ENCODE results near the gene C7.

The C7 gene

DNA sequence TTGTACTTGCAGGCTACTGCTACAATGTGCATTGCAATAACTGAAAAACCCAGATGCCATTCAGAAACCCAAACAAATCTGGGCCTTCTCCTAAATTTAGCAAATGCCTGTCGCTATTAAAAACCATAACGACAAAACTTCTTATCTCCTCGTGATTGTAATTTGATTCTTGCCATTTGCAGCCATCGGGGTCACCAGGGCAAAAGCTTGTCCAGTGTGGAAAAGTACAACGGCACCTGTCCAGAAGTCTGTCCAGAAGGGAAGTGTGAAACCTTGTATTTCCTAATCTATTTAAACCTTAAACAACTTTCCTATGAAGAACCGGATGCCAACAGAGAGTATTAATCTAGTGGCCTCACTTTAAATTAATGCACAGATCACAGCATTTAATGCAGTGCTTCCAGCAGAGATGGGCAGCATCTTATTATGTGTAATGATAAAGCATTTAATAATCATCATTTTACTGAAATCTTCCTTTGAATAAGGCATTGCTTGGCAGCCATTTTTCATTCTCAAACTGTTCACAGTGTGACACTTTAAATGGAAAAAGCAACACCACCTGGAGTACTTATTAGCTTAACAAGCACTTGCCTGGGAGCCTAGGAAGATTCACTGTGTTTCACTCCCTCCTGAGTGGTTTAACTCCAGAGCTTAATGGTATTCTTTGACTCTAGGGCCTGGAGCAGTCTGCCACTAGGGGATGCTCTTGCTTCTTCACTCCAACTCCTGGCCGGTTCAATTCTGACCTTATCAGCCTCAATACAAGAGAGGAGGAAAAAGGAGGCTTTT is 4.9 kb upstream of the C7 start:
- Mint-ChIP-seq H3K36me3 (ENCODE audit: low read depth) (no peaks in the 10 kb centered on the region), H3K9me3 (no peaks in the 10 kb centered on the region), H3K27me3 (peaks cover 10% of the 10 kb centered on the region), H3K4me3 (no peak overlapping the region), H3K27ac (no peak overlapping the region), H3K4me1 (ENCODE audit: low read depth) (no peaks in the 10 kb centered on the region)

DNA sequence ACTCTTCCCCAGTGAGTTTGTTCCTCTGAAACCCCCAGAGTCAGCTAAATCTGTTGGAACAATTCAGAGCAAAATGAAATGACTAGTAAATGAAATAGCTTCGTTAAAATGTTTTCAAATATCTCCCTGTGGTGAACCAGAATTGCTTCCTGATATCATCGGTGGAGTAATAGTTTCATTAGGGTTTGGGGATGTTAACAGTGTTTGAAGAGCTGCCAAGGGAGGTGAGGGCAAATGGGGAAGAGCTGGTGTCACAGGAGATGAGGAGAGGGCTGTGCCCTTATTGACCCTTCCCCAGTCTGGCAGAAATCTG is 4.3 kb upstream of the C7 start:
- no peaks in the 10 kb centered on the region for H3K36me3 Mint-ChIP-seq (ENCODE audit: low read depth)
- H3K27me3 Mint-ChIP-seq, result peaks cover 16% of the 10 kb centered on the region
- H3K27ac Mint-ChIP-seq, result no peak overlapping the region
- no peaks in the 10 kb centered on the region for H3K9me3 Mint-ChIP-seq
- no peaks in the 10 kb centered on the region for H3K4me1 Mint-ChIP-seq (ENCODE audit: low read depth)
- no peak overlapping the region for H3K4me3 Mint-ChIP-seq

DNA sequence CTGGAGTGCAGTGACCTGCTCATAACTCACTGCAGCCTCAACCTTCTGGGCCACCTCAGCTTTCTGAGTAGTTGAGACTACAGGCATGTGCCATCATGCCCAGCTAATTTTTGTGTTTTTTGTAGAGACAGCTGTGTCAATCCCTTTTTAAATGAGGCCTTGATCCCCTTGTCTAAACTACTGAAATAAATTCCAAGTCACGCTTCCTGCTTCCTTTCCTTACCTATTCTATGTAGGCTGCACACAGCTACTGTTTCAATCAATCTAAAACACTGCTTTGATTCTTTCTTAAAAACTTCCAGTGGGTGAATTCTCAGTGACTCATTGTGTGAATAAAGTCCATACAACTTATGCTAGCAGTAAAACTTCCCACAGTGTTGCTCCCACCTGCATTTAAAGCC is 2.9 kb upstream of the C7 start:
- Mint-ChIP-seq H3K36me3 (ENCODE audit: low read depth) (no peaks in the 10 kb centered on the region), H3K4me3 (no peak overlapping the region), H3K27me3 (peaks cover 18% of the 10 kb centered on the region)

DNA sequence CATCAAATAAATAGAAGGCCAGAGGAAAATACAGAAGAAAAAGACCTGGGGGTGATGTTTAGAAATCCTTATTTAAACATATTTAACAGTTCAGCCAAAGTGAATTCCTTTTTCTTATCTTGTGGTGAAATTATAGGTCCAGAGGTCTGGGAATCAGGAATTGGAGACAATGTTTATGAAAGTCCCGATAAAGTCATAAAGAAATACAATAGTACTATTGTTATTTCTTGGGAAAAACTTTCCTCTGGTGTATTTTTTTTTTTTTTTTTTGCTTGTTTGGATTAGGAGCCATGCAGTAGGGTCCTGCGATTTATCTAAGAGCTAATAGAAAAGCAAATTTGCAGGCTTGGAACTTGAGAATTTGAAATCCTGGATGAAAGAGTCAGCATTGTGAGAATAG is 426 bp downstream of the C7 start:
- Mint-ChIP-seq H3K36me3 (ENCODE audit: low read depth) (no peaks in the 10 kb centered on the region), H3K4me3 (no peak overlapping the region)

More for the DNA sequence above, 2.9 kb upstream of the C7 start:
- H3K4me1 Mint-ChIP-seq (ENCODE audit: low read depth), result no peaks in the 10 kb centered on the region
- no peak overlapping the region for H3K27ac Mint-ChIP-seq
- H3K9me3 Mint-ChIP-seq, result no peaks in the 10 kb centered on the region

DNA sequence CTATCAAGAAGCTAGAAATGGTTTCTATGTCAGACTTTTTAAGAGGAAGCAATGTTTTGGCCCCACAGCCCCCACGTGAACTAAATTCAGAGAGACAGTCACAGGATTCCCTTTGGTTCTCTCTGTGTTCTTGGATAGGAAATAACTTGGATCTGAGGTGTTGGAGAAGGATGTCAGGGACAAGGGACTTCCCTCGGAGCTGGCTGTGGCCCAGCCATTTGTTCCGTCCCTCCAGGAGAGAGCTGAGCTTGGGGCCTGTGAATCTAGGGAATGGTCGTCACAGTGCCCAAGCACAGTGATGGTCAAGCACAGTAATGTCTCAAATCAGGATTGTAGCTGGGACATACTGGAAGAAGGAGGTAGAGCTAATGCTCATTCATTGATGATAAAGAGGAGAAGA is 2.0 kb downstream of the C7 start:
- H3K27ac Mint-ChIP-seq, result no peak overlapping the region
- peaks cover 37% of the 10 kb centered on the region for H3K27me3 Mint-ChIP-seq
- no peaks in the 10 kb centered on the region for H3K36me3 Mint-ChIP-seq (ENCODE audit: low read depth)
- H3K9me3 Mint-ChIP-seq, result no peaks in the 10 kb centered on the region
- no peaks in the 10 kb centered on the region for H3K4me1 Mint-ChIP-seq (ENCODE audit: low read depth)
- H3K4me3 Mint-ChIP-seq, result no peak overlapping the region

More for the DNA sequence above, 426 bp downstream of the C7 start:
- no peaks in the 10 kb centered on the region for H3K4me1 Mint-ChIP-seq (ENCODE audit: low read depth)
- peaks cover 29% of the 10 kb centered on the region for H3K27me3 Mint-ChIP-seq
- H3K27ac Mint-ChIP-seq, result no peak overlapping the region
- no peaks in the 10 kb centered on the region for H3K9me3 Mint-ChIP-seq

DNA sequence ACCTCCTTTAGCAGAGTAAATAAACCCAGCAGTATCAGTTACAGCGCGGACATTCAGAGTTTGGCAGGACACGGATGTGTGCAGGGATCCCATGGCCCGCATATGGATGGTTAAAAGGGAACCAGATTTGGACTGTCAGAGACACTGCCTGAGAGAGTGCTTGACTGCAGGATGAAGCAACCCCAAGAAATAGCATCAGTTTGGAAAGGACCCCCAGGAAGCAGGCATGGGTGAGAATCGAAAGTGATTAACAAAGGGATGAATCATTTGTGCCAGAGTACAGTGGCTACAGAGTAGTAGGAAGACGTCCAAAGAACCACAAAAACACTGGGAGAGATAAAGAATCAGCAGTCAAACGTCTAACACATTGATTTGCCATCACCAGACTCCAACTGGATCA is 5.5 kb downstream of the C7 start:
- Mint-ChIP-seq H3K4me3 (no peak overlapping the region), H3K9me3 (no peaks in the 10 kb centered on the region), H3K27ac (no peak overlapping the region), H3K27me3 (peaks cover 35% of the 10 kb centered on the region), H3K4me1 (ENCODE audit: low read depth) (no peaks in the 10 kb centered on the region), H3K36me3 (ENCODE audit: low read depth) (no peaks in the 10 kb centered on the region)

DNA sequence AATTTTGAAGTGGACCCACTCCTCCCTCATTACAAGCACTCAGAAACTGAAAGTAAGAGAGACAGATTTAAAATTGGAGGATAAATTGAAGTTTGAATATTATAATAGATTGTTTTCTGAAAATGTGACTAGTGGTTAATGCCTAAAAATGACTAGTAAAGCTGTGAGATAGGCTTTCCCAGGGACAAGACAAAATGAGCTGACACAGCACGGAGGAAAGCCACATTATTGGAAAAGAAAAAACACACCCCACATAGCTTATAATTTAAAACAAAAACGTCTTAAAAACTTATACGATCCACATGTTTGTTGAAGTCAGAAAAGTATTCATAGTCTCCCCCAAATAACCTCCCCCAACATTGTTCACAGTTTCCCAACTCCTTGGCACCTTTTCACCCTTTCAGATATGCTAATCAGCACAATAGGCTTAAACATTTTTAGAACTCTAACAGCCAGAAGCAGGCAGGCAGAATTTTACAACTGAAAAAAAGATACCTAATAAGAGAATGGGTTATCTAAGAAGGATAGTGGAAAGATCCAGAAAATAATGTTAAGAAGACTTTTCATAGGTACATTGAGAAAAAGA is 6.1 kb downstream of the C7 start:
- Mint-ChIP-seq H3K4me1 (ENCODE audit: low read depth) (no peaks in the 10 kb centered on the region), H3K27me3 (peaks cover 34% of the 10 kb centered on the region), H3K27ac (no peak overlapping the region), H3K9me3 (no peaks in the 10 kb centered on the region), H3K36me3 (ENCODE audit: low read depth) (no peaks in the 10 kb centered on the region), H3K4me3 (no peak overlapping the region)

DNA sequence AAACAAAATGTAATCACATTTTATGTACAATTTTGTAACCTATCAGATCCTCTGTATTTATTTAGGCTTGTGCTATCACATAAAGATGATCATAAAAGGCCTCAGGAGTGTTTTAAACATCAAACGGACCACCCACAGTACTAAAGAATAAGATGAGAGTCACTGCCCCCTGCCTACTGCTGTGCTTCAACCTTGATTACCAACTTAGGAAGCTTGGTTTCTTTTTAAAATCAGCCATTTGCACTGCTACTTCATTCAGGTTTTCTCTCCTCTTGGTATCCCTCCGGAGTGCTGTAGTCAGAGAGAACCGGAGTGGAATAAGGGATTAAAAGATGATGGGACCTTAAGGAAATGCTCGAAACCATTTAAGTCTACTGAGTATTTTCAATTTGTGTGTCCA is 6.9 kb downstream of the C7 start:
- Mint-ChIP-seq H3K27ac (no peak overlapping the region), H3K27me3 (peaks cover 34% of the 10 kb centered on the region), H3K4me3 (no peak overlapping the region), H3K9me3 (no peaks in the 10 kb centered on the region), H3K4me1 (ENCODE audit: low read depth) (no peaks in the 10 kb centered on the region), H3K36me3 (ENCODE audit: low read depth) (no peaks in the 10 kb centered on the region)

DNA sequence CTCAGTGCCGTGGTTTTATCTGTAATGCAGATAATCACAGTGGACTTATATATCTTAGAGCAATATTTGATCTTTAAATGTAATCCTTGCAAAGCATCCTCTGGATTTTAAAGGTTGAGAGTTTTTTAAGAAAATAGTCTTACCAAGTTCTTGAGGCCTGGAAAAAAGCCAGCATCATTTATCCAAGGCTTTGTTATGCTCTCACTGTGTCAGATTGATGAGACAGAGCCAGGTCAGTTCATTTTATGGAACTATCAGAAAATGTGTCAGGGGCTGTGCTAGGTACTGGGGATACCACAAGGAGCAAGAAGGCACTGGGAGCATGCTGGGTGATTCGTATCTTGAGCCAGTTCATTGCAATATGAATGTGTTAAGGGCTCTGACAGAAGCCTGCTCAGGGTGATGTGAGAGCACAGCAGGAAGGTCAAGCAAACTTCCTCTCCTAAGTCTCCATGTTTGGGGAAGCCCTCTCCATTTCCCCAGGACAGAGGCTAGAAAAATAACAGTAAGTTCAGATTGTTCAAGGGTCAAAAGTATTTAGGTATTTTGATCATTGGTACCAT is 19.7 kb downstream of the C7 start:
- peaks cover 19% of the 10 kb centered on the region for H3K9me3 Mint-ChIP-seq
- peaks cover 12% of the 10 kb centered on the region for H3K27me3 Mint-ChIP-seq

DNA sequence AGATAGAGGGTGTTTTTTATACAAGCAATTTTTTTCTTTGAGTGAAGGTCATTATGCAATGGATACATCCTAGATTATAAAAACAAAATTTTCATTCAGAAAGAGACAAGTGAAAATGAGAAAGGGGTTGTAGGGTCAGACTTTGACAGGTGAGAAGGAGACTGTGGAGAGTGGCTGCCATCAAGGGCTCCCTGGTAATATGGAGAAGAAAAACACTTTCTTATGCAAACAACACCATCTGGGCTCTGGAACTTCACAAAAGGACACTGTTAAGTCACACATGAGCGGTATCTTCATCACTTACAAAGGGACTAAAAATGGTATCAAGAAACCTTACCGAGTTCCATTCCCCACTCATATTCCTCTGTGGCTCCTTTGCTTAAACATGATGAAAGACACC is 23.5 kb downstream of the C7 start:
- H3K4me3 Mint-ChIP-seq, result no peak overlapping the region
- no peaks in the 10 kb centered on the region for H3K9me3 Mint-ChIP-seq
- H3K36me3 Mint-ChIP-seq (ENCODE audit: low read depth), result no peaks in the 10 kb centered on the region
- H3K4me1 Mint-ChIP-seq (ENCODE audit: low read depth), result no peaks in the 10 kb centered on the region
- peaks cover 6% of the 10 kb centered on the region for H3K27me3 Mint-ChIP-seq
- H3K27ac Mint-ChIP-seq, result no peak overlapping the region

More for the DNA sequence above, 19.7 kb downstream of the C7 start:
- Mint-ChIP-seq H3K36me3 (ENCODE audit: low read depth) (no peaks in the 10 kb centered on the region), H3K4me1 (ENCODE audit: low read depth) (no peaks in the 10 kb centered on the region), H3K27ac (no peak overlapping the region), H3K4me3 (no peak overlapping the region)

DNA sequence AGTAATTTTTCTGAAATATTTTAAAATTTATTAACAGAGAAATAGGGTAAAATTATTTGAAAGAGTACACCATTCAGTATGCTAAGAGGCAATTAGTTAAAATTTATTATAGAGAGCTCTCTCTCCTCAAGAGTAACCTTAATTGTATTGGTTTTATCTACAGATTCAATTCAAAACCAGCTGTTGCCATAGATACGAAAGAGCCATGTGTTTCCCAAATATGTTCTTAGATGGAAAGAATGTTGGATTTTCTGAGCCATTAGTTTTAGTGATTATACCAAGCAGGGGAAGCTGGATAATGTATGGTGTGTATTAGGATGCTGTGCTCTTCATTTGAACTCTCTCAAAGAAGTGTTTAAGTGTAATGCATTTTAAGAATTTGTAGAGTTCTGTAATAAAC is 27.8 kb downstream of the C7 start:
- H3K9me3 Mint-ChIP-seq, result no peaks in the 10 kb centered on the region
- H3K27ac Mint-ChIP-seq, result no peak overlapping the region
- no peak overlapping the region for H3K4me3 Mint-ChIP-seq
- no peaks in the 10 kb centered on the region for H3K36me3 Mint-ChIP-seq (ENCODE audit: low read depth)
- H3K4me1 Mint-ChIP-seq (ENCODE audit: low read depth), result no peaks in the 10 kb centered on the region
- H3K27me3 Mint-ChIP-seq, result peaks cover 6% of the 10 kb centered on the region

DNA sequence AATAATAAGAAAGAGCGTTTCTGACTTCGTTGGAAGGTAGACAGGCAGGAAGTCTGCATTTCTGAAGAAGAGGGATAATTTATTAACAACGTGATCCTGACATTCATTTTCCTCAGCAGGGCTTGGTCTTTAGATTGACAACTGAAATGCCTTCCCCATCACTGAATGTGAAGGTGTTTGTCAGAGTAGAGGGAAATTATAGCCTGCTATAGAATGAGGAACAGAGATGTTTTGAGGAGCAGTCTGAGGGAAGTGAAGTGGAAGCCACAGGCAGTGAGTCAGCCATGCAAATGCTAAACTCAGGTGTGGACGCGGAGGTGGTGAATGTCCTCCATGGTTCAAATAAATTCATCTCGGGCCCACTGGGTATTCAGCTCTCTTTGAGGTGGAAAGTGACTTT is 30.5 kb downstream of the C7 start:
- Mint-ChIP-seq H3K27me3 (peaks cover 3% of the 10 kb centered on the region), H3K36me3 (ENCODE audit: low read depth) (no peaks in the 10 kb centered on the region), H3K4me1 (ENCODE audit: low read depth) (no peaks in the 10 kb centered on the region), H3K4me3 (no peak overlapping the region), H3K27ac (no peak overlapping the region), H3K9me3 (no peaks in the 10 kb centered on the region)

DNA sequence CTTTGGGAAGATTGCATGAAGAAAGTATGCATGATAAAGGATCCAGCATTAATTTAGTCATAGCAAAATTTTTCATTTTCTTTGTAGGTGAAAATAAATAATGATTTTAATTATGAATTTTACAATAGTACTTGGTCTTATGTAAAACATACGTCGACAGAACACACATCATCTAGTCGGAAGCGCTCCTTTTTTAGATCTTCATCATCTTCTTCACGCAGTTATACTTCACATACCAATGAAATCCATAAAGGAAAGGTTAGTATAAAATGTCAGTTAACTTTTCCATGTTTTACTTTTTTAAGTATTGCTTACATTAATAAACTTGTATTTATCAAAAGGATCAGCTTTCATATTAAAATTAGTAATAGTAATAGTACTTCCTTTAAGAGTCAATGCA is 35.8 kb downstream of the C7 start:
- no peaks in the 10 kb centered on the region for H3K9me3 Mint-ChIP-seq
- H3K4me3 Mint-ChIP-seq, result no peak overlapping the region
- no peaks in the 10 kb centered on the region for H3K4me1 Mint-ChIP-seq (ENCODE audit: low read depth)
- H3K27me3 Mint-ChIP-seq, result peaks cover 9% of the 10 kb centered on the region
- H3K27ac Mint-ChIP-seq, result no peak overlapping the region
- H3K36me3 Mint-ChIP-seq (ENCODE audit: low read depth), result no peaks in the 10 kb centered on the region

DNA sequence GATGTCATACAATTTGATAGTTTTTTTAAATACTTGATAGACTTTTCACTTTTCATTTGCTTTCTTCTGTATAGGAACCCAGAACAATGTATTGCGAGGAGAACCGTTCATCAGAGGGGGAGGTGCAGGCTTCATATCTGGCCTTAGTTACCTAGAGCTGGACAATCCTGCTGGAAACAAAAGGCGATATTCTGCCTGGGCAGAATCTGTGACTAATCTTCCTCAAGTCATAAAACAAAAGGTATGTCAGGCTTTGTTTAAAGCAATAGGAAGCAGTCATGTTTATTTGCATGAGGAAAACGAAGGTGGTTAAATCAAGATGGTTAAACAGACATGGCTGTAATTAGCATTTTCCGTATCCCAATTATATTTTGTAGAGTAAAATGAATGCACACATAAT is 46.0 kb downstream of the C7 start:
- no peaks in the 10 kb centered on the region for H3K4me1 Mint-ChIP-seq (ENCODE audit: low read depth)
- peaks cover 8% of the 10 kb centered on the region for H3K9me3 Mint-ChIP-seq
- no peak overlapping the region for H3K27ac Mint-ChIP-seq
- H3K4me3 Mint-ChIP-seq, result no peak overlapping the region
- peaks cover 7% of the 10 kb centered on the region for H3K27me3 Mint-ChIP-seq
- H3K36me3 Mint-ChIP-seq (ENCODE audit: low read depth), result no peaks in the 10 kb centered on the region

DNA sequence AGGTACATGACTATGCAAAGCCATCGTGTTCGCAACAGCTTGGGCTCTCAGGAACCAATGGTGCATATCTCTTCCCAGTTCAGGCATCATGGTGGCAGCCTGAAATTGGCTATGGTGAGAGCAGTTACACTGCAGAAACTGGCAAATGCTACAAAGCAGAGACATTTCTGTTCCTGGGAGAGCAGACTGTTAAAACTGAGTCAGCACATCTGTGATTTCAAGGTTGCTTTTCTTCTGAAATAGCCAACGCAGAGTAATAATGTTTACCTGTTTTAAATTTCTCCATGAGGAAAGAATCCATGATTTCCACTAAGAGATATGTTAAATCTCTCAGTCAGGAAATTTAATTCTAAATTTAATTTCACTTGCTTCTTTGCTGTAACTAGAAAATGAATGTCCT is 47.8 kb downstream of the C7 start:
- Mint-ChIP-seq H3K9me3 (peaks cover 8% of the 10 kb centered on the region), H3K27ac (no peak overlapping the region), H3K36me3 (ENCODE audit: low read depth) (no peaks in the 10 kb centered on the region), H3K4me1 (ENCODE audit: low read depth) (no peaks in the 10 kb centered on the region), H3K27me3 (peaks cover 7% of the 10 kb centered on the region), H3K4me3 (no peak overlapping the region)

DNA sequence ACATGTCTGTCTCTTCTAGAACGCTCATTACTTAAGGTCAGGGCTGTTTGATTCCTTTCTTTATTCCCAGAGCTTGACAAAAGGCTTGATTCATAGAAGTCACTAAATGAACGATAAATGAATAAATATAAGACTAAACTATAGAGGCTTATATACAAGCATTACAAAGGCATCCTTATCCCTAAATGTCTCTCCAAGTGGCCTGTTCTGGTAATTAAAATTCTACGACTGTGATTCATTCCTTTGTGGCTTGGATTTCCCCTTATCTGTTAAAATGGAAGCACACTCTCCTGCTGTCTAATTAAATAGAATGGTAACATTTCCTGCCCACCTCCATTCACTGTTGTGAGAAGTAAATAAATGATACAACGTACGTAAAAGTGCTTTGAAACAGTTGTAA is 49.5 kb downstream of the C7 start:
- peaks cover 3% of the 10 kb centered on the region for H3K27me3 Mint-ChIP-seq
- H3K36me3 Mint-ChIP-seq (ENCODE audit: low read depth), result no peaks in the 10 kb centered on the region
- H3K9me3 Mint-ChIP-seq, result peaks cover 8% of the 10 kb centered on the region
- H3K27ac Mint-ChIP-seq, result no peak overlapping the region
- H3K4me3 Mint-ChIP-seq, result no peak overlapping the region
- H3K4me1 Mint-ChIP-seq (ENCODE audit: low read depth), result no peaks in the 10 kb centered on the region
